ENCODE measurements around the gene AHDC1. TPM values are rescaled to one million over a fixed set of nuclear protein-coding genes. Genes with fewer than 3 reads are reported as not detected.

The AHDC1 gene
- total RNA-seq (26.2 TPM), polyA plus RNA-seq (1 to 10 TPM in 1 of 4 donors, under 1 TPM in 3; 0.07 to 1.4 (median 0.50) TPM)

GRCh38 chr1:27603681-27604578 is at the start of gene AHDC1:
Gene AHDC1 (minus strand): TSS chr1:27604144. CDS start chr1:27552115, 52,029 bp downstream.
- Histone ChIP-seq H3K36me3 (ENCODE audit: control insufficient read depth, insufficient read depth, low read length) (no peaks in the 10 kb centered on the region), H3K27me3 (ENCODE audit: control insufficient read depth, insufficient read depth, low read length) (no peaks in the 10 kb centered on the region), H3K9me3 (ENCODE audit: control insufficient read depth in 2 of 2, low read length in 2 of 2) (no peaks in the 10 kb centered on the region), H3K4me3 (ENCODE audit: low read depth, low read length) (peak within 1 kb of the TSS; percentile 80), H3K4me1 (ENCODE audit: control insufficient read depth, insufficient read depth, low read length, poor library complexity, severe bottlenecking) (peaks cover 42% of the 10 kb centered on the region), H3K27ac (ENCODE audit: insufficient read depth, low read length, poor library complexity, severe bottlenecking) (peak within 1 kb of the TSS; percentile 70)
- Mint-ChIP-seq H3K4me1 (peaks cover 4 to 61% (median 35%) of the 10 kb centered on the region in 4 donors), H3K27ac (peak within 1 kb of the TSS; percentile 35 to 96 (median 85)), H3K36me3 (no peaks in the 10 kb centered on the region), H3K9me3 (no peaks in the 10 kb centered on the region), H3K4me3 (peak within 1 kb of the TSS; percentile 88 to 98 (median 94)), H3K27me3 (peaks cover 8% of the 10 kb centered on the region)
- ATAC-seq (ENCODE audit: low read depth in 2 of 2), result peak; percentile 86 to 88
- peak; percentile 87 to 95 (median 90) for DNase-seq

- Histone ChIP-seq H3K4me3 (ENCODE audit: low read depth, low read length) (no peak overlapping the region), H3K27ac (ENCODE audit: insufficient read depth, low read length, poor library complexity, severe bottlenecking) (no peak overlapping the region), H3K4me1 (ENCODE audit: control insufficient read depth, insufficient read depth, low read length, poor library complexity, severe bottlenecking) (no peaks in the 10 kb centered on the region), H3K9me3 (ENCODE audit: control insufficient read depth in 2 of 2, low read length in 2 of 2) (no peaks in the 10 kb centered on the region), H3K27me3 (ENCODE audit: control insufficient read depth, insufficient read depth, low read length) (no peaks in the 10 kb centered on the region), H3K36me3 (ENCODE audit: control insufficient read depth, insufficient read depth, low read length) (no peaks in the 10 kb centered on the region)
- peaks cover 0 to 10% (median 8%) of the 10 kb centered on the region in 4 donors for H3K4me1 Mint-ChIP-seq
- no peaks in the 10 kb centered on the region for H3K36me3 Mint-ChIP-seq
- H3K27ac Mint-ChIP-seq, result peak overlapping the region in 1 of 3 donors; percentile 7
- no peaks in the 10 kb centered on the region for H3K9me3 Mint-ChIP-seq
- DNase-seq (no peak), ATAC-seq (ENCODE audit: low read depth in 2 of 2) (no peak)
- no peak overlapping the region for H3K4me3 Mint-ChIP-seq
- no peaks in the 10 kb centered on the region for H3K27me3 Mint-ChIP-seq
Measured at GRCh38 chr1:27652111-27652864, 48.3 kb upstream of the AHDC1 start.

- Mint-ChIP-seq H3K4me1 (peaks cover 0 to 9% (median 8%) of the 10 kb centered on the region in 4 donors), H3K27me3 (no peaks in the 10 kb centered on the region), H3K9me3 (no peaks in the 10 kb centered on the region), H3K36me3 (no peaks in the 10 kb centered on the region), H3K27ac (peak overlapping the region in 2 of 3 donors; percentile 63 to 65), H3K4me3 (no peak overlapping the region)
- no peaks in the 10 kb centered on the region for H3K27me3 ChIP-seq (ENCODE audit: control insufficient read depth, insufficient read depth, low read length)
- H3K9me3 ChIP-seq (ENCODE audit: control insufficient read depth in 2 of 2, low read length in 2 of 2), result no peaks in the 10 kb centered on the region
- H3K4me1 ChIP-seq (ENCODE audit: control insufficient read depth, insufficient read depth, low read length, poor library complexity, severe bottlenecking), result no peaks in the 10 kb centered on the region
- H3K36me3 ChIP-seq (ENCODE audit: control insufficient read depth, insufficient read depth, low read length), result no peaks in the 10 kb centered on the region
- no peak overlapping the region for H3K4me3 ChIP-seq (ENCODE audit: low read depth, low read length)
- no peak for ATAC-seq (ENCODE audit: low read depth in 2 of 2)
- H3K27ac ChIP-seq (ENCODE audit: insufficient read depth, low read length, poor library complexity, severe bottlenecking), result no peak overlapping the region
- no peak for DNase-seq
Measured at GRCh38 chr1:27650539-27651175, 46.7 kb upstream of the AHDC1 start.

GRCh38 chr1:27650171-27650538 is 46.2 kb upstream of the AHDC1 start:
- H3K27me3 Mint-ChIP-seq, result no peaks in the 10 kb centered on the region
- no peak overlapping the region for H3K4me3 ChIP-seq (ENCODE audit: low read depth, low read length)
- H3K36me3 ChIP-seq (ENCODE audit: control insufficient read depth, insufficient read depth, low read length), result no peaks in the 10 kb centered on the region
- H3K9me3 Mint-ChIP-seq, result no peaks in the 10 kb centered on the region
- H3K4me1 Mint-ChIP-seq, result peaks cover 0 to 11% (median 8%) of the 10 kb centered on the region in 4 donors
- H3K36me3 Mint-ChIP-seq, result no peaks in the 10 kb centered on the region
- ATAC-seq (ENCODE audit: low read depth in 2 of 2) (no peak), DNase-seq (no peak)
- no peak overlapping the region for H3K27ac ChIP-seq (ENCODE audit: insufficient read depth, low read length, poor library complexity, severe bottlenecking)
- peak overlapping the region; percentile 46 to 65 (median 63) for H3K27ac Mint-ChIP-seq
- no peak overlapping the region for H3K4me3 Mint-ChIP-seq
- no peaks in the 10 kb centered on the region for H3K9me3 ChIP-seq (ENCODE audit: control insufficient read depth in 2 of 2, low read length in 2 of 2)
- no peaks in the 10 kb centered on the region for H3K4me1 ChIP-seq (ENCODE audit: control insufficient read depth, insufficient read depth, low read length, poor library complexity, severe bottlenecking)
- H3K27me3 ChIP-seq (ENCODE audit: control insufficient read depth, insufficient read depth, low read length), result no peaks in the 10 kb centered on the region

GRCh38 chr1:27649306-27649635 is 45.3 kb upstream of the AHDC1 start:
- peaks cover 0 to 18% (median 9%) of the 10 kb centered on the region in 4 donors for H3K4me1 Mint-ChIP-seq
- H3K36me3 ChIP-seq (ENCODE audit: control insufficient read depth, insufficient read depth, low read length), result no peaks in the 10 kb centered on the region
- H3K27ac Mint-ChIP-seq, result peak overlapping the region in 2 of 3 donors; percentile 14 to 73
- H3K4me3 Mint-ChIP-seq, result no peak overlapping the region
- no peaks in the 10 kb centered on the region for H3K9me3 ChIP-seq (ENCODE audit: control insufficient read depth in 2 of 2, low read length in 2 of 2)
- H3K27me3 Mint-ChIP-seq, result no peaks in the 10 kb centered on the region
- no peaks in the 10 kb centered on the region for H3K36me3 Mint-ChIP-seq
- H3K27ac ChIP-seq (ENCODE audit: insufficient read depth, low read length, poor library complexity, severe bottlenecking), result no peak overlapping the region
- no peaks in the 10 kb centered on the region for H3K4me1 ChIP-seq (ENCODE audit: control insufficient read depth, insufficient read depth, low read length, poor library complexity, severe bottlenecking)
- no peak overlapping the region for H3K4me3 ChIP-seq (ENCODE audit: low read depth, low read length)
- no peaks in the 10 kb centered on the region for H3K27me3 ChIP-seq (ENCODE audit: control insufficient read depth, insufficient read depth, low read length)
- DNase-seq, result no peak
- ATAC-seq (ENCODE audit: low read depth in 2 of 2), result no peak
- H3K9me3 Mint-ChIP-seq, result no peaks in the 10 kb centered on the region

- H3K4me3 Mint-ChIP-seq, result no peak overlapping the region
- Histone ChIP-seq H3K36me3 (ENCODE audit: control insufficient read depth, insufficient read depth, low read length) (no peaks in the 10 kb centered on the region), H3K27ac (ENCODE audit: insufficient read depth, low read length, poor library complexity, severe bottlenecking) (no peak overlapping the region), H3K4me1 (ENCODE audit: control insufficient read depth, insufficient read depth, low read length, poor library complexity, severe bottlenecking) (no peaks in the 10 kb centered on the region), H3K27me3 (ENCODE audit: control insufficient read depth, insufficient read depth, low read length) (no peaks in the 10 kb centered on the region), H3K4me3 (ENCODE audit: low read depth, low read length) (no peak overlapping the region), H3K9me3 (ENCODE audit: control insufficient read depth in 2 of 2, low read length in 2 of 2) (no peaks in the 10 kb centered on the region)
- H3K36me3 Mint-ChIP-seq, result no peaks in the 10 kb centered on the region
- ATAC-seq (ENCODE audit: low read depth in 2 of 2) (no peak), DNase-seq (no peak)
- peak overlapping the region in 2 of 3 donors; percentile 14 to 73 for H3K27ac Mint-ChIP-seq
- H3K27me3 Mint-ChIP-seq, result no peaks in the 10 kb centered on the region
- H3K9me3 Mint-ChIP-seq, result no peaks in the 10 kb centered on the region
- H3K4me1 Mint-ChIP-seq, result peaks cover 4 to 23% (median 14%) of the 10 kb centered on the region in 4 donors
Measured at GRCh38 chr1:27648602-27649305, 44.8 kb upstream of the AHDC1 start.

GRCh38 chr1:27647328-27647727 is 43.4 kb upstream of the AHDC1 start:
- Mint-ChIP-seq H3K4me1 (peaks cover 7 to 28% (median 18%) of the 10 kb centered on the region in 4 donors), H3K27ac (no peak overlapping the region), H3K36me3 (no peaks in the 10 kb centered on the region), H3K27me3 (no peaks in the 10 kb centered on the region), H3K9me3 (no peaks in the 10 kb centered on the region), H3K4me3 (no peak overlapping the region)
- no peak overlapping the region for H3K27ac ChIP-seq (ENCODE audit: insufficient read depth, low read length, poor library complexity, severe bottlenecking)
- DNase-seq, result no peak
- no peak overlapping the region for H3K4me3 ChIP-seq (ENCODE audit: low read depth, low read length)
- ATAC-seq (ENCODE audit: low read depth in 2 of 2), result no peak
- H3K9me3 ChIP-seq (ENCODE audit: control insufficient read depth in 2 of 2, low read length in 2 of 2), result no peaks in the 10 kb centered on the region
- H3K4me1 ChIP-seq (ENCODE audit: control insufficient read depth, insufficient read depth, low read length, poor library complexity, severe bottlenecking), result no peaks in the 10 kb centered on the region
- H3K36me3 ChIP-seq (ENCODE audit: control insufficient read depth, insufficient read depth, low read length), result no peaks in the 10 kb centered on the region
- no peaks in the 10 kb centered on the region for H3K27me3 ChIP-seq (ENCODE audit: control insufficient read depth, insufficient read depth, low read length)

All from CD4-positive, CD25-positive, alpha-beta regulatory T cell (primary cell).